K562 (cell line): Measurements from ENCODE around the gene ZDHHC19. TPM values are rescaled to one million over a fixed set of nuclear protein-coding genes. Genes with fewer than 3 reads are reported as not detected.

Source experiments
- ATAC-seq: fragments of 200-7000 bp; cut with Tn5 transposase; 3 replicates; pipeline ENCODE4 v1.9.1; 2020; ENCODE audit warnings: moderate library complexity
- BruUV-seq: library from RNA; stranded (reverse); fragments of 400-500 nt; replicated peaks from 2 replicates; lab custom pipeline; 2021; lab: Mats Ljungman, UMichigan
- CTCF ChIA-PET: fragments of 300-600 bp; formaldehyde crosslinking; extraction: SDS; loops from one replicate; lab custom pipeline; 2021; ENCODE audit warnings: low intra/inter-chr PET ratio; lab: Yijun Ruan, JAX
- POLR2A ChIA-PET: fragments of 300-600, 350-650 bp; sonication (Branson Sonifier 250); formaldehyde crosslinking; extraction: SDS; loops from one replicate; lab custom pipeline; 2021; ENCODE audit warnings: antibody characterized with exemption, inconsistent platforms; lab: Yijun Ruan, JAX
- DNase-seq, 4 experiments: peaks; one replicate each; pipeline versions ENCODE4 v3.0.0 to v3.0.0-alpha.2; 2011 to 2018; ENCODE audit warnings: low spot score in 3 of 4, mixed read lengths in 3 of 4; ENCODE audit errors: extremely low read depth in 1 of 4
- FAIRE-seq: peaks from 2 replicates; lab custom pipeline; 2011; peaks lifted over from hg19 to GRCh38; lab: Jason Lieb, UNC
- H2AFZ ChIP-seq: 2 replicates; pipeline ENCODE4 v1.6.0; 2011; ENCODE audit warnings: low read depth, low read length, control low read depth, inconsistent platforms
- H3K27ac ChIP-seq: fragments of 200-600 bp; 3 replicates; pipeline ENCODE4 v1.8.0; 2011; ENCODE audit warnings: low read depth, mild to moderate bottlenecking, control low read depth, inconsistent platforms, low read length, moderate library complexity, mixed read lengths; ENCODE audit errors: extremely low read depth
- H3K27me3 ChIP-seq, 2 experiments: fragments of 300-600 bp in 1 of 2; 2 replicates in 1 of 2; 3 replicates in 1 of 2; pipeline versions ENCODE4 v1.6.0 to v1.8.0; 2011; ENCODE audit warnings: inconsistent platforms in 2 of 2, low read length in 2 of 2, mild to moderate bottlenecking in 1 of 2, mixed read lengths in 1 of 2, moderate library complexity in 1 of 2; ENCODE audit not compliant: control insufficient read depth in 2 of 2, insufficient read depth in 2 of 2
- H3K36me3 ChIP-seq: fragments of 300-600 bp; 3 replicates; pipeline ENCODE4 v1.8.0; 2011; ENCODE audit warnings: mild to moderate bottlenecking, low read length, inconsistent platforms; ENCODE audit not compliant: control insufficient read depth, insufficient read depth
- H3K4me1 ChIP-seq, 2 experiments: fragments of 200-600 bp in 1 of 2; replicated peaks in 1 of 2; 2 replicates in 1 of 2; 3 replicates in 1 of 2; pipeline versions ENCODE4 v1.5.1 to v1.8.0; 2011; ENCODE audit warnings: inconsistent platforms in 2 of 2, low read length in 2 of 2, mild to moderate bottlenecking in 1 of 2, mixed read lengths in 1 of 2, moderate library complexity in 1 of 2; ENCODE audit not compliant: control insufficient read depth in 2 of 2, insufficient read depth in 2 of 2
- H3K4me2 ChIP-seq: 2 replicates; pipeline ENCODE4 v1.6.1; 2011; ENCODE audit warnings: low read length, control low read depth, inconsistent platforms, mixed read lengths; ENCODE audit not compliant: insufficient read depth
- H3K4me3 ChIP-seq: fragments of 200-600 bp; sonication (generic), shearing (Covaris generic); 2 replicates; pipeline ENCODE4 v1.5.1; 2016; ENCODE audit warnings: control low read depth, inconsistent platforms
- H3K79me2 ChIP-seq: fragments of 200-600 bp; 3 replicates; pipeline ENCODE4 v1.8.0; 2011; ENCODE audit warnings: low read length, inconsistent platforms; ENCODE audit not compliant: control insufficient read depth, insufficient read depth
- H3K9ac ChIP-seq, 2 experiments: 2 replicates each; pipeline versions ENCODE4 v1.6.0 to v1.6.1; 2011; ENCODE audit warnings: low read depth in 2 of 2, low read length in 2 of 2, control low read depth in 1 of 2, inconsistent platforms in 1 of 2, mild to moderate bottlenecking in 1 of 2, mixed read lengths in 1 of 2; ENCODE audit not compliant: insufficient read depth in 1 of 2
- H3K9me1 ChIP-seq: one replicate; pipeline ENCODE4 v1.6.0; 2011; ENCODE audit warnings: inconsistent platforms, mild to moderate bottlenecking, low read length, moderate library complexity; ENCODE audit not compliant: control insufficient read depth, insufficient read depth
- H3K9me3 ChIP-seq: replicated peaks from 2 replicates; pipeline ENCODE4 v1.5.1; 2011; ENCODE audit warnings: low read depth, low read length, inconsistent platforms; ENCODE audit not compliant: control insufficient read depth, insufficient read depth
- H4K20me1 ChIP-seq: replicated peaks from 2 replicates; pipeline ENCODE4 v1.6.1; 2011; ENCODE audit warnings: low read length, inconsistent platforms, mixed read lengths; ENCODE audit not compliant: control insufficient read depth, insufficient read depth
- IFI16 ChIP-seq: fragments of 250-450 bp; sonication (Bioruptor Pico); IDR thresholded peaks from 2 replicates; pipeline ENCODE4 v2.1.2; 2022; ENCODE audit warnings: mild to moderate bottlenecking, inconsistent platforms
- MCM5 ChIP-seq: fragments of 450-650 bp; IDR thresholded peaks from 2 replicates; pipeline ENCODE4 v1.6.1; 2016; ENCODE audit warnings: low read depth
- NBN ChIP-seq: fragments of 450-650 bp; IDR thresholded peaks from 2 replicates; pipeline ENCODE4 v1.6.1; 2016; ENCODE audit warnings: low read depth, mild to moderate bottlenecking
- NCOA6 ChIP-seq: fragments of 450-650 bp; IDR thresholded peaks from 2 replicates; pipeline ENCODE4 v1.6.1; 2017; ENCODE audit warnings: mild to moderate bottlenecking
- RERE ChIP-seq: sonication (generic); formaldehyde crosslinking; IDR thresholded peaks from 2 replicates; pipeline ENCODE4 v1.8.0; 2023; ENCODE audit warnings: missing genetic modification reagents, mild to moderate bottlenecking, borderline replicate concordance
- RNF219 ChIP-seq: fragments of 250-450 bp; sonication (Bioruptor Pico); IDR thresholded peaks from 2 replicates; pipeline ENCODE4 v1.5.0; 2022; ENCODE audit warnings: mild to moderate bottlenecking
- SNIP1 ChIP-seq: fragments of 450-650 bp; IDR thresholded peaks from 2 replicates; pipeline ENCODE4 v1.7.1; 2017; ENCODE audit warnings: low read depth, mild to moderate bottlenecking
- SP1 ChIP-seq: sonication (generic); formaldehyde crosslinking; IDR thresholded peaks from 2 replicates; pipeline ENCODE4 v1.8.1; 2022; ENCODE audit warnings: mild to moderate bottlenecking, missing genetic modification reagents
- TAF15 ChIP-seq: fragments of 200-400 bp; formaldehyde crosslinking; IDR thresholded peaks from 2 replicates; pipeline ENCODE4 v1.6.1; 2017; ENCODE audit warnings: mild to moderate bottlenecking, low read depth, low read length, moderate library complexity
- THRAP3 ChIP-seq: fragments of 450-650 bp; IDR thresholded peaks from 2 replicates; pipeline ENCODE4 v1.6.1; 2016; ENCODE audit warnings: mild to moderate bottlenecking, inconsistent platforms, borderline replicate concordance
- ZFP91 ChIP-seq: sonication (generic); formaldehyde crosslinking; IDR thresholded peaks from 2 replicates; pipeline ENCODE4 v1.8.0; 2022; ENCODE audit warnings: mild to moderate bottlenecking, missing genetic modification reagents
- ZNF24 ChIP-seq: fragments of 450-650 bp; IDR thresholded peaks from 2 replicates; pipeline ENCODE4 v1.6.1; 2016
- ZNF280B ChIP-seq: fragments of 250-450 bp; sonication (Bioruptor Pico); IDR thresholded peaks from 2 replicates; pipeline ENCODE4 v1.5.1; 2021; ENCODE audit warnings: mild to moderate bottlenecking
- WGBS: fragments of 100-300 bp; shearing (Covaris generic); methylation state at CpG from one replicate; pipeline ENCODE4 v1.1.6; 2016; ENCODE audit warnings: low coverage, mixed read lengths; ENCODE audit not compliant: insufficient coverage; ENCODE audit errors: missing lambda C conversion rate; 5-methylcytosine and 5-hydroxymethylcytosine counted together
- in situ Hi-C: fragments of 300-500 bp; cut with MboI; formaldehyde crosslinking; loops from 4 replicates; pipeline ENCODE4 v1.15.0; 2018; ENCODE audit warnings: inconsistent platforms, mixed read lengths
- intact Hi-C: fragments of 100-400 bp; cut with micrococcal nuclease; formaldehyde crosslinking; loops from 2 replicates; pipeline ENCODE4 v1.14.2; 2022
- polyA plus RNA-seq, 8 experiments: library from polyadenylated mRNA; depleted of rRNA in 4 of 8; stranded (reverse) in 5 of 8; unstranded in 3 of 8; fragments of >200 nt; fragmentation: Nextera tagmentation in 2 of 8; fragmentation: Illumina TruSeq in 1 of 8; extraction: Ambion mirVana in 2 of 8; extraction: Trizol in 1 of 8; gene quantifications; 2 replicates each; pipeline versions ENCODE4 v1.2.1 to v1.2.3, GENCODE V29; 2011 to 2014; ENCODE audit warnings: inconsistent platforms in 1 of 8, missing spikeins in 1 of 8
- total RNA-seq, 7 experiments: library from RNA; depleted of rRNA in 6 of 7; stranded (reverse); fragments of >200 nt in 6 of 7; fragmentation: Illumina TruSeq in 2 of 7; extraction: Trizol in 2 of 7; gene quantifications; 2 replicates each; pipeline versions ENCODE4 v1.2.1 to v1.2.3, GENCODE V29; 2011 to 2021; ENCODE audit warnings: low replicate concordance in 1 of 7

ZDHHC19 gene
- total and polyA plus RNA-seq, 9 of the 15 experiments (the other 6 are each of a cell fraction or from before 2014, with no cell fraction given): 0.40 to 5.5 (median 1.1) TPM

GRCh38 chr3:196232882-196233251 lies 21.7 kb upstream of the ZDHHC19 start:
- DNase-seq (no peak), ATAC-seq (no peak), FAIRE-seq (peak; percentile 15)
- Histone ChIP-seq H3K27ac (no peak overlapping the region), H3K27me3 (no peaks in the 10 kb centered on the region), H3K4me2 (no peak overlapping the region), H3K9me1 (peaks cover 9% of the 10 kb centered on the region), H3K9ac (no peak overlapping the region), H4K20me1 (no peaks in the 10 kb centered on the region), H3K9me3 (no peaks in the 10 kb centered on the region), H3K79me2 (no peaks in the 10 kb centered on the region), H3K36me3 (peaks cover 9% of the 10 kb centered on the region; the same call in 2 of the 3 replicates), H2AFZ (no peak overlapping the region), H3K4me3 (no peak overlapping the region), H3K4me1 (peaks cover 0 to 6% of the 10 kb centered on the region in 2 experiments; a peak in 1 of 5 replicates)
- 86% methylated on average over 8 of the region's 8 CpGs for WGBS
- intact Hi-C loops (no loop called here), in situ Hi-C loops (no loop called here)
- no TSS peak for BruUV-seq
- ChIA-PET POLR2A (interaction anchor here (1.1 kb wide), 1 partner anchor 194 kb away, joined by 3 read pairs; no protein-coding TSS in a partner anchor), CTCF (no interaction called here)
- no peak for TF ChIP-seq ZNF280B (CRISPR knock-in tag)
- TF ChIP-seq NCOA6: no peak
- no peak for TF ChIP-seq IFI16 (CRISPR knock-in tag)
- no peak for TF ChIP-seq NBN
- no peak for TF ChIP-seq TAF15
- TF ChIP-seq MCM5: no peak
- no peak for TF ChIP-seq SP1 (CRISPR knock-in tag)
- TF ChIP-seq RERE (CRISPR knock-in tag): no peak
- no peak for TF ChIP-seq SNIP1
- TF ChIP-seq RNF219 (CRISPR knock-in tag): no peak
- no peak for TF ChIP-seq ZFP91 (CRISPR knock-in tag)
- no peak for TF ChIP-seq ZNF24
- no peak for TF ChIP-seq THRAP3
